Measurements from ENCODE around the gene TUBB4A. TPM values are rescaled to one million over a fixed set of nuclear protein-coding genes. Genes with fewer than 3 reads are reported as not detected.
A peak's percentile ranks its signal among the peaks of the same experiment; 100 is the strongest.
"Not testable (repeated sequence)": the region's sequence is repeated elsewhere in the genome, so short reads cannot be mapped to it uniquely, and the experiment has no call there.

The TUBB4A gene
- total RNA-seq, 2 donors from 2014 or later = not detected

- TF ChIP-seq CTCF (IDR thresholded peaks at IDR 0.05) = no peak
- Histone ChIP-seq H3K4me3 (peak overlapping the region; percentile 63), H3K36me3 (no peaks in the 10 kb centered on the region), H3K4me1 (ENCODE audit: control insufficient read depth in 1 of 2, low read depth in 2 of 2) (peaks cover 0 to 14% of the 10 kb centered on the region in 2 donors), H3K27me3 (replicated peaks; ENCODE audit: insufficient read depth) (no peaks in the 10 kb centered on the region), H3K9me3 (no peaks in the 10 kb centered on the region), H3K27ac (no peak overlapping the region)
- ATAC-seq (ENCODE audit: insufficient number of reproducible peaks, low FRiP score, low read depth) (peak; percentile 61), DNase-seq (ENCODE audit: low spot score) (peak; percentile 67)
These were observed 14.0 kb upstream of the TUBB4A start for GRCh38 chr19:6516018-6516658.

- H3K27ac ChIP-seq = no peak overlapping the region
- ATAC-seq (ENCODE audit: insufficient number of reproducible peaks, low FRiP score, low read depth) (no peak), DNase-seq (ENCODE audit: low spot score) (no peak)
- no peaks in the 10 kb centered on the region for H3K27me3 ChIP-seq (replicated peaks; ENCODE audit: insufficient read depth)
- H3K36me3 ChIP-seq = no peaks in the 10 kb centered on the region
- no peak for TF ChIP-seq CTCF (IDR thresholded peaks at IDR 0.05)
- peaks cover 0 to 14% of the 10 kb centered on the region in 2 donors for H3K4me1 ChIP-seq (ENCODE audit: control insufficient read depth in 1 of 2, low read depth in 2 of 2)
- H3K9me3 ChIP-seq = no peaks in the 10 kb centered on the region
- H3K4me3 ChIP-seq = no peak overlapping the region
These were observed 12.9 kb upstream of the TUBB4A start for GRCh38 chr19:6514926-6515544.

- ATAC-seq (ENCODE audit: insufficient number of reproducible peaks, low FRiP score, low read depth) = no peak
- H3K27me3 ChIP-seq (replicated peaks; ENCODE audit: insufficient read depth) = no peaks in the 10 kb centered on the region
- DNase-seq (ENCODE audit: low spot score) = no peak
- TF ChIP-seq CTCF (IDR thresholded peaks at IDR 0.05) = no peak
- no peaks in the 10 kb centered on the region for H3K36me3 ChIP-seq
- H3K27ac ChIP-seq = no peak overlapping the region
- H3K9me3 ChIP-seq = no peaks in the 10 kb centered on the region
- H3K4me3 ChIP-seq = no peak overlapping the region
- H3K4me1 ChIP-seq (ENCODE audit: control insufficient read depth in 1 of 2, low read depth in 2 of 2) = peaks cover 0 to 14% of the 10 kb centered on the region in 2 donors
These were observed 12.0 kb upstream of the TUBB4A start for GRCh38 chr19:6514089-6514488.

GRCh38 chr19:6510618-6511017 lies 8.5 kb upstream of the TUBB4A start:
- Histone ChIP-seq H3K36me3 (no peaks in the 10 kb centered on the region), H3K9me3 (no peaks in the 10 kb centered on the region), H3K27ac (no peak overlapping the region), H3K4me1 (ENCODE audit: control insufficient read depth in 1 of 2, low read depth in 2 of 2) (no peaks in the 10 kb centered on the region), H3K4me3 (no peak overlapping the region), H3K27me3 (replicated peaks; ENCODE audit: insufficient read depth) (no peaks in the 10 kb centered on the region)
- ATAC-seq (ENCODE audit: insufficient number of reproducible peaks, low FRiP score, low read depth) (no peak), DNase-seq (ENCODE audit: low spot score) (no peak)
- no peak for TF ChIP-seq CTCF (IDR thresholded peaks at IDR 0.05)

- ATAC-seq (ENCODE audit: insufficient number of reproducible peaks, low FRiP score, low read depth) (no peak), DNase-seq (ENCODE audit: low spot score) (no peak)
- no peaks in the 10 kb centered on the region for H3K27me3 ChIP-seq (replicated peaks; ENCODE audit: insufficient read depth)
- no peak overlapping the region for H3K4me3 ChIP-seq
- no peak for TF ChIP-seq CTCF (IDR thresholded peaks at IDR 0.05)
- H3K4me1 ChIP-seq (ENCODE audit: control insufficient read depth in 1 of 2, low read depth in 2 of 2) = no peaks in the 10 kb centered on the region
- no peaks in the 10 kb centered on the region for H3K9me3 ChIP-seq
- no peaks in the 10 kb centered on the region for H3K36me3 ChIP-seq
- no peak overlapping the region for H3K27ac ChIP-seq
These were observed 7.2 kb upstream of the TUBB4A start for GRCh38 chr19:6509118-6509971.

- not testable (repeated sequence) for H3K36me3 ChIP-seq; H3K27ac ChIP-seq; H3K4me1 ChIP-seq (ENCODE audit: control insufficient read depth in 1 of 2, low read depth in 2 of 2); H3K27me3 ChIP-seq (replicated peaks; ENCODE audit: insufficient read depth); ATAC-seq (ENCODE audit: insufficient number of reproducible peaks, low FRiP score, low read depth); H3K9me3 ChIP-seq; DNase-seq (ENCODE audit: low spot score); H3K4me3 ChIP-seq
These were observed 6.1 kb upstream of the TUBB4A start for GRCh38 chr19:6508028-6508771.
